22Rv1 (cell line): Measurements from ENCODE around the gene PRSS12.
A peak's percentile ranks its signal among the peaks of the same experiment; 100 is the strongest.
"Not testable (repeated sequence)": the region's sequence is repeated elsewhere in the genome, so short reads cannot be mapped to it uniquely, and the experiment has no call there.

Experiments
- H3K27ac ChIP-seq: fragments of 450-650 bp; 2 replicates; pipeline ENCODE4 v1.5.1; 2017
- ZFX ChIP-seq: fragments of 450-650 bp; IDR thresholded peaks from 2 replicates; pipeline ENCODE4 v1.6.1; 2017; ENCODE audit warnings: antibody characterized with exemption, borderline replicate concordance
- TF ChIP-seq, protein P1 (sequence below): fragments of 450-650 bp; IDR thresholded peaks from 2 replicates; pipeline ENCODE4 v1.5.1; 2017; ENCODE audit warnings: mild to moderate bottlenecking

The PRSS12 gene, protein sequence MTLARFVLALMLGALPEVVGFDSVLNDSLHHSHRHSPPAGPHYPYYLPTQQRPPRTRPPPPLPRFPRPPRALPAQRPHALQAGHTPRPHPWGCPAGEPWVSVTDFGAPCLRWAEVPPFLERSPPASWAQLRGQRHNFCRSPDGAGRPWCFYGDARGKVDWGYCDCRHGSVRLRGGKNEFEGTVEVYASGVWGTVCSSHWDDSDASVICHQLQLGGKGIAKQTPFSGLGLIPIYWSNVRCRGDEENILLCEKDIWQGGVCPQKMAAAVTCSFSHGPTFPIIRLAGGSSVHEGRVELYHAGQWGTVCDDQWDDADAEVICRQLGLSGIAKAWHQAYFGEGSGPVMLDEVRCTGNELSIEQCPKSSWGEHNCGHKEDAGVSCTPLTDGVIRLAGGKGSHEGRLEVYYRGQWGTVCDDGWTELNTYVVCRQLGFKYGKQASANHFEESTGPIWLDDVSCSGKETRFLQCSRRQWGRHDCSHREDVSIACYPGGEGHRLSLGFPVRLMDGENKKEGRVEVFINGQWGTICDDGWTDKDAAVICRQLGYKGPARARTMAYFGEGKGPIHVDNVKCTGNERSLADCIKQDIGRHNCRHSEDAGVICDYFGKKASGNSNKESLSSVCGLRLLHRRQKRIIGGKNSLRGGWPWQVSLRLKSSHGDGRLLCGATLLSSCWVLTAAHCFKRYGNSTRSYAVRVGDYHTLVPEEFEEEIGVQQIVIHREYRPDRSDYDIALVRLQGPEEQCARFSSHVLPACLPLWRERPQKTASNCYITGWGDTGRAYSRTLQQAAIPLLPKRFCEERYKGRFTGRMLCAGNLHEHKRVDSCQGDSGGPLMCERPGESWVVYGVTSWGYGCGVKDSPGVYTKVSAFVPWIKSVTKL

DNA sequence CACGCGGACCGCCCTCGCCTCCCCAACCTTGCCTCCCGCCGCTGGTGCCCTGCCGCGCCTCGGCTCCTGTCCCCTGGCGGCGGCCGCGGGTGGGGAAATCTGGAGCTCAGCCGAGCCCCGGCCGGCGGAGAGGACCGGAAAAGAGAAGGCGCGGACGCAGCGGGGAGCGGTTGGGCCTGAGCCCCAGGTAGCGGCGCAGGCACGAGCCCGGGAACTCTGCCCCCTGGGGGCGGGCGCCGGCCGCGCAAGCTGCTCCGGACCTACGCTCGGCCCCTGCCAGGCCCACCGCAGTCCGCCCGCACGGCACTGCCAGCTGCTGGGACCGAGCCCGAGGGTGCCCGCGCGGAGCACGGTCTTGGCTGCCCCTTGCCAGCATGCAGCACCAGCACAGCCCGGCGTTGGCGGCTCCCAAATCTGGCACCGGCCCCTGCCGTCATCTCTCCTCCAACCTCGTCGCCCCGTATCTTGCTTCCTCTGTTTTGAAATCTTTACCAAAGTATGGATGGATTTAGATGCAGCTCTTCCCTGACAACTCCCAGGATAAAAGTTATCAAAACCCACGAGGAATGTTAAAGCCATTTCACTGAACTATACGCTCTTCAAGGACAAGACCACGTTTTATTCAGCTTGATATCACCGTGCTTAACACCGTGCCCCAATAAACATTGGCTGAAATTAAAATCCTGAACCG is at the start of gene PRSS12:
PRSS12 (minus strand) TSS at position 161 of the 691 bp plus-strand sequence. CDS start 283 bp downstream, outside the sequence.
- TF ChIP-seq ZFX = no peak
- TF ChIP-seq, protein P1, sequence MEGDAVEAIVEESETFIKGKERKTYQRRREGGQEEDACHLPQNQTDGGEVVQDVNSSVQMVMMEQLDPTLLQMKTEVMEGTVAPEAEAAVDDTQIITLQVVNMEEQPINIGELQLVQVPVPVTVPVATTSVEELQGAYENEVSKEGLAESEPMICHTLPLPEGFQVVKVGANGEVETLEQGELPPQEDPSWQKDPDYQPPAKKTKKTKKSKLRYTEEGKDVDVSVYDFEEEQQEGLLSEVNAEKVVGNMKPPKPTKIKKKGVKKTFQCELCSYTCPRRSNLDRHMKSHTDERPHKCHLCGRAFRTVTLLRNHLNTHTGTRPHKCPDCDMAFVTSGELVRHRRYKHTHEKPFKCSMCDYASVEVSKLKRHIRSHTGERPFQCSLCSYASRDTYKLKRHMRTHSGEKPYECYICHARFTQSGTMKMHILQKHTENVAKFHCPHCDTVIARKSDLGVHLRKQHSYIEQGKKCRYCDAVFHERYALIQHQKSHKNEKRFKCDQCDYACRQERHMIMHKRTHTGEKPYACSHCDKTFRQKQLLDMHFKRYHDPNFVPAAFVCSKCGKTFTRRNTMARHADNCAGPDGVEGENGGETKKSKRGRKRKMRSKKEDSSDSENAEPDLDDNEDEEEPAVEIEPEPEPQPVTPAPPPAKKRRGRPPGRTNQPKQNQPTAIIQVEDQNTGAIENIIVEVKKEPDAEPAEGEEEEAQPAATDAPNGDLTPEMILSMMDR = peak; percentile 91
- no peak within 1 kb of the TSS for H3K27ac ChIP-seq

DNA sequence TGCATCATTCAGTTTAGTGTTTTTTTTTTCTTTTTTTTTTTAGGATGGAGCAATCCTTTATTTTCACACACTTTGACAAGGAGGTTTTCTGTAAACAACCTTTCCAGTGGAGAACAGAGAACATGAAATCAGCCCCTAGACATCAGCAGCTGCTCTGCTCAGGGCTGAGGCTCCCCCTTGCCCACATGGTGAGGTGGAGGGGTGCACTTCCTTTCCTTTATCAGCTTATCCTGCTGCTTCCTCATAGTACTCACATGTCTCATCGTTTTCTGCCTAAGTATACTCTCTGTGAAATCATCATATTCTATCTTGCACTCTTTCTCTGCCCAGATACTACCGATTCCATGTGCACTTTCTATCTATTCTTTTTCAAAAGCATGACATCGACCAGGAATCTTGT is 47.6 kb upstream of the PRSS12 start:
- H3K27ac ChIP-seq = no peak overlapping the region
- no peak for TF ChIP-seq ZFX
- TF ChIP-seq, protein P1 = no peak

DNA sequence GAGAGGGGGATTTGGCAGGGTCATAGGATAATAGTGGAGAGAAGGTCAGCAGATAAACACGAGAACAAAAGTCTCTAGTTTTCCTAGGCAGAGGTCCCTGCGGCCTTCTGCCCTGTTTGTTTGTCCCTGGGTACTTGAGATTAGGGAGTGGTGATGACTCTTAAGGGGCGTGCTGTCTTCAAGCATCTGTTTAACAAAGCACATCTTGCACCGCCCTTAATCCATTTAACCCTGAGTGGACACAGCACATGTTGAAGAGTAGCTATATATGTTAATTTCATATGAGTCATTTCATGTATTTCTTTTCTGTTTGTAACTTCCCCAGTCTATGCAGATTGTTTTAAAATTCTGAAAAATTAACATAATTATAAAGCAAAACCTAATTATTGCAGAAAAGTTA is 47.1 kb upstream of the PRSS12 start:
- not testable (repeated sequence) for H3K27ac ChIP-seq

DNA sequence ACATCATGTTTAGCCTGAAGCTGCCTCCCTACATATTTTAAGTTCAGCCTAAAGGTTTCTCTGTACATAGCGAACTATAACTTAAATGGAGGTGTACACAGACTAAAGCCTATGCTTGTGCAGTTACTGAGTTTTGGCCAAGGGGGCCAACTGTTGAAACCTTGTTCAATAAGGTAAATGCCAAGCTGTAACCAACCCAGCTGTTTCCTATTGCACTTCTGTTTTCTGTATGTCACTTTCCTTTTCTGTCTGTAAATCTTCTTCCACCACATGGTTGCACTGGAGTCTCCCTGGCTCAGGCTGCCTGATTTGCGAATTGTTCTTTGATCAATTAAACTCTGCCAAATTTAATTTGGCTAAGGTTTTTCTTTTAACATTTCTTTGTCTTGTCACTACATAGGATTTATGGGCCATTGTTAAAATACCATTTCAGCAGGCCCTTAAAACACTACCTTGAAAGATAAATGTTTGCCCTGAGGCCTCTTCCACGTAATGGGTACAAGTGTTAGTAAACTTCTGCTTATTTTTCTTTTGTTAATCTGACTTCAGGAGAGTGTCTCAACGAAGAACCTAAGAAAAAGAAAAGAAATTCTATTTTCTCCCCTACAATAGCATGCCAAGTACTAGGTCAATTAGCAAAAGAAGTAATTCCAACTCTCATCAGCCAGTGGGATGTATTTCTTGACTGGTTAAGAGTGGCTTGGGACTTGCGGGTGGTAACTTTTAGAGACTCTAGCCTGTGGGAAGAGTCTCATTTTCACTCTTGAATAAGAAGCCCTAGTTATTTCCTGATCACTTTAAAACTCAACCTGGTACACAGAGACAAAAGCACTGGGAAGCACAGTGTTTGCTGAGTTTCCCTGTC is 45.7 kb upstream of the PRSS12 start:
- TF ChIP-seq ZFX = no peak
- TF ChIP-seq, protein P1 = no peak
- H3K27ac ChIP-seq = no peak overlapping the region

DNA sequence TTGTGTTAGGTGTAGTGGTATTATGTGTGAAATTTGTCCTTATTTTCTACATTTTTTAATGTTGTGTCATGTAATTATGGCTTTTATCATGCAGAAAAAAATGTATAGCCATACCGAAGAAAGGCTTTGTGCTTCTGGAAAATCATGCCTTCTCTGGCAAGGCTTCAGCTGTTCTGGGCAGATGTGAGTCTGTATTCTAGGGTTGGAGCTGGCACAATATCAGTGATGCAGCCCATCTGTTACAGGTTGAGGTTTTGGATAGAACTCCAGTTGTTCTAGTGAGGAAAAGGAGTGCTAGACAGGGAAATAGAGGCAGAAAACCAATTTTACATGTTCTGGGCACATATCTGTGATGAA is 44.8 kb upstream of the PRSS12 start:
- no peak overlapping the region for H3K27ac ChIP-seq
- TF ChIP-seq, protein P1 = no peak
- no peak for TF ChIP-seq ZFX

DNA sequence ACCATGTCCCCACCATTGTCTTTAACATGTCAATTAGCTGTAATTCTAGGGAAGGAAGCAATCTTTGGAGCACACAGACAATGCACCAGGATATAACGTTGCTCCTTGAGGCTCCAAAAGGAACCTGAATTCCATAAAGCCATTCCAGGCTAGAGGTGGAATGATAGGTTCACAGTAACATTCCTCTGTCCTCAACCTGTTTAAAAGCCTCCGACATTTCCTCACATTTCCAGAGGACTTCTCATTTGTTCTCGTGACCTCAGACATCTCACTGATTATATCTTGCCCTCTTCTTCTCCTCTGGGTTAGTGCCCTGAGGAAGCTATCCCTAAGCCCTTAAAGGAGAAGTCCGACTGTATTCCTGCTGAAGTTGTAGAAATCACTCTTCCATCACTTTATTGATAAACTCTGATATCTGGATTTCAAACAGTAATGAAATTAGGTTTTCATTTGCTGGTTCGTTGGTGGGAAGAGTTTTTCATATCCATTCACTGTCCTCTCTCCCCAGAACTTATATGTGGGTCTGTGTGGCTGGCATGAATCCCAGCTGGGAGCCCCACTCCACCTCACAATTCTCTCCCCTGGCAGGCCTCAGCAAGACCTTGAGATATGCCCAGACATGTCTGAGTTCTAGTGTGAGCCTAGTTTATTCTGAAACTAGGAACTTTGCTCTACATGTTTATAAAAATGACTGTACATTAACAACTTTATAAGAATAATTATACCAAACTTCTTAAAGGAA is 44.2 kb upstream of the PRSS12 start:
- no peak for TF ChIP-seq ZFX
- TF ChIP-seq, protein P1 = no peak
- no peak overlapping the region for H3K27ac ChIP-seq
